ENCODE results near the gene CNOT1.

- TF ChIP-seq REST (IDR thresholded peaks at IDR 0.05; ENCODE audit: low read depth, low read length) (no peak), KAT2A (conservative IDR thresholded peaks at IDR 0.05; ENCODE audit: control insufficient read depth, low read depth, low read length) (no peak), SUPT20H (IDR thresholded peaks at IDR 0.05; ENCODE audit: borderline replicate concordance, control insufficient read depth, low read depth, low read length) (no peak), RAD21 (IDR thresholded peaks at IDR 0.05; ENCODE audit: insufficient read depth, low read depth, low read length) (no peak), SRF (IDR thresholded peaks at IDR 0.05; ENCODE audit: low read depth in 2 of 2, low read length in 2 of 2) (no peak)
Observed at GRCh38 chr16:58647107-58647506, 17.5 kb upstream of the CNOT1 start.
